Transverse colon (tissue), 4 donors: Measurements from ENCODE around the gene MXRA5.
"Not testable (repeated sequence)": the region's sequence is repeated elsewhere in the genome, so short reads cannot be mapped to it uniquely, and the experiment has no call there.

Experiments
- CTCF ChIP-seq, 5 experiments: fragments of 200-600 bp in 3 of 5; fragments of 450-650 bp in 2 of 5; sonication (generic) in 3 of 5; IDR thresholded peaks; 1 replicate in 2 of 5; 2 replicates in 3 of 5; pipeline ENCODE4 v1.5.1; 2016 to 2017; ENCODE audit warnings: antibody characterized with exemption in 5 of 5, inconsistent platforms in 3 of 5, mild to moderate bottlenecking in 2 of 5, moderate library complexity in 1 of 5
- EP300 ChIP-seq: sonication (generic); formaldehyde crosslinking; IDR thresholded peaks from one replicate; pipeline ENCODE4 v1.6.1; 2017; ENCODE audit warnings: antibody characterized with exemption, low read depth
- POLR2A ChIP-seq: fragments of 450-650 bp; IDR thresholded peaks from one replicate; pipeline ENCODE4 v1.6.1; 2016; ENCODE audit warnings: antibody characterized with exemption, mild to moderate bottlenecking, moderate library complexity
- POLR2AphosphoS5 ChIP-seq, 3 donors: sonication (generic); formaldehyde crosslinking; IDR thresholded peaks; one replicate each; pipeline ENCODE4 v1.6.1; 2016; ENCODE audit warnings: antibody characterized with exemption in 3 of 3

GRCh38 chrX:3352741-3353140, 6.3 kb upstream of the MXRA5 start:
- not testable (repeated sequence) for TF ChIP-seq CTCF (IDR thresholded peaks at IDR 0.05); POLR2AphosphoS5 (IDR thresholded peaks at IDR 0.05); POLR2A; EP300
